Stimulated activated CD4-positive, alpha-beta T cell treated with anti-CD3 and anti-CD28 coated beads, Interleukin-4, amount 100 ng/mL, for 24 hours (primary cell): ENCODE measurements around the gene KEAP1.
A peak's percentile ranks its signal among the peaks of the same experiment; 100 is the strongest.
"Not testable (repeated sequence)": the region's sequence is repeated elsewhere in the genome, so short reads cannot be mapped to it uniquely, and the experiment has no call there.

ENCODE experiments used
- DNase-seq: peaks from one replicate; pipeline ENCODE4 v3.0.0-alpha.2; 2020

Gene KEAP1

DNA sequence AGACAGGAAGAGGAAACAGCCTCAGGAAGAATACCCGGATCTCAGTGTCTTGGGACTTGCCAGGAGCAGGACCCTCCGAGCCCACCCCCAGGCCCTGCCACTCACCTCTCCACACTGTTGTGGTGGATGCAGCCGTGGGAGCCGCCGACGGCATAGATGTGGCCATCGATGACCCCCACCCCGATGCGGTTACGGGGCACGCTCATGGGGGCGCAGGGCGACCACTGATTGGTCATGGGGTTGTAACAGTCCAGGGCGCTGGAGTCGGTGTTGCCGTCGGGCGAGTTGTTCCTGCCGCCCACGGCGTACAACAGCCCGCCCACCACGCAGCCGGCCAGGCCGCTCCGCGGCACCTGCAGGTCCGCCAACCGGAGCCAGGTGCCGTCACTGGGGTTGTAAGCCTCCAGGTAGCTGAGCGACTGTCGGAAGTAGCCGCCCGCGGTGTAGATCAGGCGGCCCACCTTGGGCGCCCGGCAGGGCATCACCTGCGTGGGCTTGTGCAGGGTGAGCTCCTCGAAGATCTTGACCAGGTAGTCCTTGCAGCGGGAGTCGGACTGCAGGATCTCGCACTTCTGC lies 11.6 kb downstream of the KEAP1 start:
- DNase-seq, result no peak

DNA sequence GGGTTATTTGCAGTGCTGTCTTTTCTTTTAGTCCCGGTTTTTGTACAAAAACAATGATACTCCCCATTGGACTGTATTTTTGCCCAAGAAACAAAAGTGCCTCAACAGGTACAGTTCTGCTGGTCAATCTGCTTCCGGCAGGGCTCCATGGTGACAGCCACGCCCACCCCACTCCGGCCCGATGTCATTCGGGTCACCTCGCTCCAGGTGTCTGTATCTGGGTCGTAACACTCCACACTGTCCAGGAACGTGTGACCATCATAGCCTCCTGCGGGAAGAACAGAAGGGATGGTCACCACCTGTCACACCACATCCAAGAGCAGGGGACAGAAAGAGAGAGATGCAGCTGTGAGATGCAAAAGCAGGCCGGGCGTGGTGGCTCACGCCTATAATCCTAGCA lies 16.6 kb downstream of the KEAP1 start:
- no peak for DNase-seq

DNA sequence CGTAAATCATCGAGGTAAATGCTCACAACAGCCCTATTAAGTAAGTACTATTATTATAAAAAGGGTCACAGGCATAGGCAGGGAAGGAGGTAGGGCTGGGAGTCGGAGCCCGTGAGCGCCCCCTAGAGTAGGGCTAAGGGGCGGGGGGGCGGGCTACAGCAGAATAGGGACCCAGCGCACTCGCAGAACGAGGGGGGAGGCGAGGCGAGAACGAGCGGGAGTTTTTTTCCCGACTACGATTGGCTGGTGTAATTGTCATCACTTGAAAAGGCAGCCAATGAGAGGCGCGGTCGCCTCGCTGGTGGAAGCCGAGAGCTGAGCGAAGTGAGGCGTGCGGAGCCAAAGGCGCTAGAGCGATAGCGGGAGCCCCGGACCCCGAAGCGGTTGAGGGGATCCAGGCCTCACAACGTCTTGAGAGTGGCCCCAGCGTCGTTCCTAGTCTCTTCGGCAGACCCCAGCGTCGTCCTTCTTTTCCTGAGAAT lies 24.2 kb downstream of the KEAP1 start:
- DNase-seq, result peak; percentile 92

DNA sequence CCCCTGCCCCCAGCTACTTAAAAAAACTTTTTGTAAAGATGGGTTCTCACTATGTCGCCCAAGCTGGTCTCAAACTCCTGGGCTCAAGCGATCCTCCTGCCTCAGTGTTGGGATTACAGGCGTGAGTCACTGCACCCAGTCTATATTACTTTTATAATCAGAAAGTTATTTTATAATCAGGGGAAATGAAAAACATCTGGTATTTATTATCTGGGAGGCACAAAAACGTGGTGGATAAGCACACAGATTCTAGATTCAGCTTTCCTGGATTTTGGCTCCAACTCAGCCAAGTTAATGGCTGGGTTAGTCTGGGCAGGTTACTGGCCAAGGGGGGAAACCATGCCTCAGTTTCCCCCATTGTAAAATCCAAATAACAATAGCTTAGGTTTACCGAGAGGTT lies 24.7 kb downstream of the KEAP1 start:
- DNase-seq, result no peak

DNA sequence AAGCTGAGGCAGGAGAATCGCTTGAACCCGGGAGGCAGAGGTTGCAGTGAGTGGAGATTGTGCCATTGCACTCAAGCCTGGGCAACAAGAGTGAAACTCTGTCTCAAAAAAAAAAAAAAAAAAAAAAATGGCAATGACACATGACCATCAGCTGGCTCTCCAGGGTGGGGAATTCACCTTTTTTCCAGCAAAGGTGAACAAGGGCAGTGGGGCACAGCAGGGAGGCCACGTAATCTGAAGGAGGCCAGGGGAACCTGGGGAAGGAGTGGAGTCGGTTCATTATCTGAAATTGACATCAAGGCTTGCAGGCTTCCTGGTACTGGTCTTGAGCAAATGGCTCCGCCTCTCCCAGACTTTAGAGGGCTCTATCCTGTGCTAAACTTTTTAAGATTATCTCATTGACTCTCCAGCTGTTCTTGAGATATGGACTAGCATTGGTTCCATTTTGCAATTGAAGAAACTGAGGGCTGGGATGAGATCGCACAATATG lies 28.1 kb downstream of the KEAP1 start:
- no peak for DNase-seq

DNA sequence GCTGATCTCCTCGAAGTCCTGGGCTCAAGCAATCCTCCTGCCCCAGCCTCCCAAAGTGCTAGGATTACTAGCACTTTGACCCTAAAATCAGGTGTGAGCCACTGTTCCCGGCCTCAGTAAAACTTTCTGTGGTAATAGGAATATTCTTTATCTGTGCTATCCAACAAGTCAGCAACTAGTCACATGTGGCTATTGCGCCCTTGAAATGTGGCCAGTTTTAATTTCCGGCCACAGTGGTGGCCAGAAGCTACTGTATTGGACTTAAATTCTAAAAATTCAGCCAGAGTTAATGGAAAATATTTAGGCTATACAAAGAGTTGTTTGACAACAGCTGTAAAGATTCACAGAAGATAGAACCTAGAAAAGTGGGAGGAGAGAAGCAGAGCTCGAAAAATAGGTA lies 30.0 kb downstream of the KEAP1 start:
- DNase-seq, result no peak

DNA sequence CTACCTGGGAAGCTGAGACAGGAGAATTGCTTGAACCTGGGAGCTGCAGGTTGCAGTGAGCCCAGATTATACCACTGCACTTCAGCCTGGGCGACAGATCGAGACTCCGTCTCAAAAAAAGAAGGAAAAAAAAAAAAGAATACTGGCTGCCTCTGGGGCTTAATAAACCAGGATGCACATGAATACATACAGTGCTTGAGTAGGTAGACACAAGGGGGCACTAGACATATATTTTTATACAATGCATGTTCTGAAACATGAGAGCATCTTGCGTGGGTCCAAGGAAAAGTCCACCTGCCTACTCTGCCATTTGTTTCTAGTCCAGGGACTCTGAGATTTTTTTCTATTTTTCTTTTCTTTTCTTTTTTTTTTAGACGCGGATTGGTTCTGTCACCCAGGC lies 31.2 kb downstream of the KEAP1 start:
- DNase-seq, result no peak

DNA sequence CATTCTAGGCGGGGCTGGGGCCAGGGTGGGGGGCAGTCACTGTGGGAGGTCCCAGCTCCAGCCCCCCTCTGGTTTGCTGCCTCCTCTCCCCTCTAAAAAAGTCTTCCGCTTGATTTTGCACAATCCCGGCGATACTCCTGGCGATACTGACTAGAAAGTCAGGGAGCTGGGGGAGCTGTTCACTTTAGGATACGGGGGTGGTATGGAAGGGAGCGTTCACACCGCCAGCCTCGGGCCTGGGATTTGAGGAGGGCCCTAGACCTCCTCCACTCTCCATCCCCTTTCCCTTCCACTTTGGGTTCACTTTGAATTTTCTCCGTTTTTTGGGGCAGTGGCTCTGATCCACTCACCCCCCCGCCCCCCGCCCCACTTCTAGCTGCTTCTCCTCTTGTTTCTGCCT lies 35.0 kb downstream of the KEAP1 start:
- no peak for DNase-seq

DNA sequence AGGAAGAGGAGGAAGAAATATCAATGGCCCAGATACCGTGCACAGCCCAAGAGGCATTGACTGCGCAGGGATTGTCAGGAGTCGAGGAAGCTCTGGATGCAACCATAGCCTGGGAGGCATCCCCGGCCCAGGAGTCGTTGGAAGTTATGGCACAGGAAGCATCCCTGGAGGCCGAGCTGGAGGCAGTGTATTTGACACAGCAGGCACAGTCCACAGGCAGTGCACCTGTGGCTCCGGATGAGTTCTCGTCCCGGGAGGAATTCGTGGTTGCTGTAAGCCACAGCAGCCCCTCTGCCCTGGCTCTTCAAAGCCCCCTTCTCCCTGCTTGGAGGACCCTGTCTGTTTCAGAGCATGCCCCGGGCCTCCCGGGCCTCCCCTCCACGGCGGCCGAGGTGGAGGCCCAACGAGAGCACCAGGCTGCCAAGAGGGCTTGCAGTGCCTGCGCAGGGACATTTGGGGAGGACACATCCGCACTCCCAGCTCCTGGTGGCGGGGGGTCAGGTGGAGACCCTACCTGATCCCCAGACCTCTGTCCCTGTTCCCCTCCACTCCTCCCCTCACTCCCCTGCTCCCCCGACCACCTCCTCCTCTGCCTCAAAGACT lies 36.0 kb downstream of the KEAP1 start:
- DNase-seq, result no peak

DNA sequence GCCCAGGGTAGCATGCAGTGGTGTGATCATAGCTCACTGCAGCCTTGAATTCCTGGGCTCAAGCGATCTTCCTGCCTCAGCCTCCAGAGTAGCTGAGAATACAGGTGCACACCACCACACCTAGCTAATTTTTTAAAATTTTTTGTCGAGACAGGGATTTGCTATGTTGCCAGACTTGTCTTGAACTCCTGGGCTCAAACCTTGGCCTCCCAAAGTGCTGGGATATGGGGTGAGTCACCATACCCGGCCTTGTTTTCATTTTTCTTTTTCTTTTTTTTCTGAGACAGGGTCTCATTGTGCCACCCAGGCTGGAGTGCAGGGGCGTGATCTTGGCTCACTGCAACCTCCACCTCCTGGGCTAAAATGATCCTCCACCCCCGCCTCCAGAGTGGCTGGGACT lies 38.7 kb downstream of the KEAP1 start:
- DNase-seq, result no peak

DNA sequence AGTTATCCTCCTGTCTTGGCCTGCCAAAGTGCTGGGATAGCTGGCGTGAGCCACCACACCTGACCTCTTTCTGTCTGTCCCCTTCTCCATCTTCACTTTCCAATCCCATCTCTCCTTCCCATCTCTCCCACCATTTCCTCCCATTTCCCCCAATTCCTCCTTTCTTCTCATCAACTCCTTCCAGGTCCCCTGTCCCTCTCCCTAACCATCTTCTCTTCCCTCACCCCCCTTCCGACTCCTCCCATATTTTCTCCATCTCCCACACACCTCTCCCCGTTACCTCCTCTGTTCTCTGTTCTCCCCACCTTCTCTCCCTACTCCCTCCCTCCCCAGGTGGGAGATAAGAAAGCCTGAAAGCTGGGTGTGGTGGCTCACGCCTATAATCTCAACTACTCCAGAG lies 40.6 kb downstream of the KEAP1 start:
- DNase-seq, result no peak

DNA sequence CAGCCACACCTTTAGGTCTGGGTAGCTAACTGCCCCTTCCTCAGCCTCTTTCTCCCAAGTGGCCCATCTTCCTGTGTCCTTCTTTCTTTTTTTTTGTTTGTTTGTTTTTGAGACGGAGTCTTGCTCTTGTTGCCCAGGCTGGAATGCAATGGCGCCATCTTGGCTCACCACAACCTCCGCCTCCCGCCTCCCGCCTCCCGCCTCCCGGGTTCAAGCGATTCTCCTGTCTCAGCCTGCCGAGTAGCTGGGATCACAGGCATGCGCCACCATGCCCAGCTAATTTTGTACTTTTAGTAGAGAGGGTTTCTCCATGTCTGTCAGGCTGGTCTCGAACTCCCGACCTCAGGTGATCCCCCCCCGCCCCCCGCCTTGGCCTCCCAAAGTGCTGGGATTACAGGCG lies 41.1 kb downstream of the KEAP1 start:
- DNase-seq, result not testable (repeated sequence)

DNA sequence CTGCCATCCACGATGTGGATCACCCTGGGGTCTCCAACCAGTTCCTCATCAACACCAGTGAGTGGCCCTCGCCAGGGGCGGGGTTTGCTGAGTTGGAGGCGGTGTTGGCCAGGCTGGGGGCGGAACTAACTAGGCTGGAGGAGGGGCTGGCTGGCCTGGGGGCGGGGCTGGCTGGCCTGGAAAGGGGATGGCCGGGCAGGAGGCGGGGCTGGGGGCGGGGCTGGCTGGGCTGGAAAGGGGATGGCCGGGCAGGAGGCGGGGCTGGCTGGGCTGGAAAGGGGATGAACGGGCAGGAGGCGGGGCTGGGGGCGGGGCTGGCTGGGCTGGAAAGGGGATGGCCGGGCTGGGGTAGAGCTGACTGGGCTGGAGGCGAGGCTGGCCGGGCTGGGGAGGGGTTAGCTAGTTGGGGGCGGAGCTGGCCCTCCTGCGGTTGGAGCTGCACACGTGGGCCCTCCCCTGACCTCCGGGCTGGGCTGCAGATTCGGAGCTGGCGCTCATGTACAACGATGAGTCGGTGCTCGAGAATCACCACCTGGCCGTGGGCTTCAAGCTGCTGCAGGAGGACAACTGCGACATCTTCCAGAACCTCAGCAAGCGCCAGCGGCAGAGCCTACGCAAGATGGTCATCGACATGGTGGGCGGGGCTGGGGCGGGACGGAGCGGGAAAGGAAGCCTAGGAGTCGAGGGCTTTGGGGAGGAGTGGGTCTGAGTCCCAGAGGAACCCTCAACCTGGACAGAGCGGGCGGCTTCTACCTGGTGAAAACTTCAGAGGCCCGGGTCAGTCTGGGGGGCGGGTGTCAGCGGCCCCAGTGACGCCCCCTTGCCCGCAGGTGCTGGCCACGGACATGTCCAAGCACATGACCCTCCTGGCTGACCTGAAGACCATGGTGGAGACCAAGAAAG lies 41.9 kb downstream of the KEAP1 start:
- DNase-seq, result peak; percentile 82

DNA sequence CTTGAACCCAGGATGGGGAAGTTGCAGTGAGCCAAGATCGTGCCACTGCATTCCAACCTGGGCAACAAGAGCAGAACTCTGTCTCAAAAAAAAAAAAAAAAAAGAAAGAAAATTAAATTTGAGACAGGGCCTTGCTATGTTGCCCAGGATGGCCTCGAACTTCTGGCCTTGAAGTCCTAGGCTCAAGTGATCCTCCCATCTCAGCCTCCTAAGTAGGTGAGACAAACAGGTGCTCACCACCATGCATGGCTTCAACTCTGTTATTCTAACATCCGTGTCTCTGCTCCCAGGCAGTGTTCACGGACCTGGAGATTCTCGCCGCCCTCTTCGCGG lies 42.5 kb downstream of the KEAP1 start:
- no peak for DNase-seq

DNA sequence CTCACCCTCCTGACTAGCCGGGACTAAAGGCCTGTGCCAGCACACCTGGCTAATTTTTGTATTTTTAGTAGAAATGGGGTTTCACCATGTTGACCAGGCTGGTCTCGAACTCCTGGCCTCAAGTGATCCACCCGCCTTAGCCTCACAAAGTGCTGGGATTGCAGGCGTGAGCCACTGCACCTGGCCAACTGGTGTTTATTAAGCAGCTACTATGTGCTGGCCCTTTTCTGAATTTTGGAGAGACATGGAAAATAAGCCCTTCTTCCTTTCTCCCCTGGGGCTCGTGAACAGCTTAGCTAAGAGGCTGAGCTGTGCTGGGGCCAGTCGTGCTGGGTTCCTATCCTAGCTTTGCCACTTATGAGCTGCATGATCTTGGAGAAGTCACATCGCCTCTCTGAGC lies 44.4 kb downstream of the KEAP1 start:
- not testable (repeated sequence) for DNase-seq

DNA sequence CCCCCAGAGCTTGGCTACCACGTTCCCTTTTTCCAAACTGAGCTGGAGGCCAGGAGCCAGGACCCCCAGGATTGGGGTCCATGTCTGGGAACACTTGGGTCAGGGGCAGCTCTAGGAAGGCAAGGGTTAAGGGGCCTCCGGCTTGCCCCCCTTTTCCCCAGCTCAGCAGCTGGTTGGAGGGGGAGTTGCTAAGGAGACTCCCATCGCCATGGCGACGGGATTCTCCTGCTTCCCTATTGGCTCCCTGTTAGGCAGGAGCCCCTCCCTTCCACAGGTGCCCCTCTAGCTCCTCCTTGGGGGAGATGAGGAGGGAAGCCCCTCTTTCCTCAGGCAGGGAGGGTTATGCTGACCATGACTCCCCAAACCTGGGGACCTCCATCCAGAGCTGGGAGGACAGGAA lies 48.9 kb downstream of the KEAP1 start:
- DNase-seq, result no peak

DNA sequence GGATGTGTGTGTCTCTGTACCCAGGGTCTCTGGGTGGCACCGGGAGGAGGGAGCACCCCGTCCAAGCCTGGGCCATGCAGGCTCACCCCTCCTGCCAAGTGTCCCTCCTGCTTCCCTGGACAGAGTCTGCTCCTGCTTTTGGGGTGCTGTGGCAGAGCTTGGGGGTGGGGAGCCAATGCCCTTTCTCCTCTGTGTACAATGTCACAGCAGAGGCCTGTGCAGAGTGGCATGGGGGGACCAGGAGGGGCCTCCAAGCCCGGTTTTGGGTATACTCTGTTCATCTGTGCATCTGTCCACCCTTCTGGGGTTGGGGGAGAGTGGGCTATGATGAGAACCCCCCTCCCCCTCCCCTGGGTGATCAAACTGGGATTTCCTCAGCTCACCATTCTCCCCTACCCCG lies 49.3 kb downstream of the KEAP1 start:
- no peak for DNase-seq

DNA sequence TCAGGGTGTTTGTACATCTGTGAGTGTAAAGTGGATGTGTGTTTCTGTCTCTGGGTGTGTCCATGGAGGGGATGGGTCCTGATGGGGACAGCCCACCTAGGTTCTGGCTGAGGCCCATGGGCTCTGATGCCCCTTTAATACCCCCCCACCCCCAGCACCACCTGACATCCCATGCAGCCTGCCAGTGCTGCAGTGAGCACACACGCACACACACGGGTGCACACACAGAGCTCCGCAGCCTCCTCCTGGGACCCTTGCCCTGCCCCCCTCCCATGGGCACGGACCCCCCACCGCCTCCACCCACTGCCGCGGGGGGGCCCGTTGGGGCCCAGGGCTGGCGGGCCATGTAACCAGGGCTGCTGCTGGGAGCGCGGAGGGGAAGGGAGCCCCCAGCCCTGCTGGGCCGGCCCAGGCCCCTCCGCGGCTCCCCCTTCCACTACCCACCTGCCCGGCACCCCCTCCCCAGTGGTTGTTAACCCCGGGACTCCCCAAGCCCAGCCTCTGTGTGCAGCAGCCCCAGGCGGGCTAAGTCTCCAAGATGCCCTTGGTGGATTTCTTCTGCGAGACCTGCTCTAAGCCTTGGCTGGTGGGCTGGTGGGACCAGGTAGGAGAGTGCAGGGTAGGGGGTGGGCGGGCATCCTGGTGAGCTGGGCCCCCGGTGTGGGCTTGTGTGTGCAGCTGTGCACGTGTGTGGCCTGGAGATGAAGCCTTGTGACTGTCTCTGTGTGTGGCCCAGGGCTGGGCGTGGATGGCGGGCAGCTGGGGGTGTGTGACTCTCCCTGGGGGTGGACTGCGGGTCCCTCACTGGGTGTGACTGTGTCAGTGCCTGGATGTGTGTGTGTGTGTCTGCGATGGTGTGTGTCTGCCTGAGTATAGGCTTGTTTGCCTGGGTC lies 50.2 kb downstream of the KEAP1 start:
- no peak for DNase-seq

DNA sequence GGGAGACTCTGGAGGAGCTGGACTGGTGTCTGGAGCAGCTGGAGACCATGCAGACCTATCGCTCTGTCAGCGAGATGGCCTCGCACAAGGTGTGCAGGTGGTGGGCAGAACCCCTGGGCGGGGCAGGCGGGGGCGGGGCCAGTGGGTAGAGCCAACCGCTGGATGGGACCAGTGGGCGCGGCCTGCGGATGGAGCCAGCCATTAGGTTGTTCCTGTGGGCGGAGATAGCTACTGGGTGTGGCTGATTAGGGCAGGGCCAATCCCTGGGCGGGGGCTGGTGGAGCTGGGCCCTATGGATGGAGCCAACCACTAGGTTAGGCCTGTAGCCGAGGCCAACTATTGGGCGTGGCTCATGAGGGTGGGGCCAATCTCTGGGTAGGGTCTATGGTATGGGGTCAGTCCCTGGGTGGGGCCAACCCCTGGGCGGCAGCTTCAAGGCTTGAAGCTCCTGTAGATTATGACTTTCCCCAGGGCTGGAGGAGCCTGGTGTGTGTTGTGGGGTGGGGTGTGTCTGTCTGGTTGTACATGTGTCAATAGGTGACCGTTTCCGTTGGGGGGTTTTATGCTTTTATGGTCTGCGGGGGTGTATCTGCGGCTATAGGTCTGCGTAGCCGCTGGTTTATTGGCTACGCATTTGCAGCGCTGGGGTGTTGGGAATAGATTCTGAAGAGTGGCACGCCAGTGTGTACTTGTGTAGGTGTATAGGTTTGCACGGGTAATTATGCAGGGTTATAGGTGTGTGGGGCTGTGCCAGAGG lies 52.1 kb downstream of the KEAP1 start:
- no peak for DNase-seq

DNA sequence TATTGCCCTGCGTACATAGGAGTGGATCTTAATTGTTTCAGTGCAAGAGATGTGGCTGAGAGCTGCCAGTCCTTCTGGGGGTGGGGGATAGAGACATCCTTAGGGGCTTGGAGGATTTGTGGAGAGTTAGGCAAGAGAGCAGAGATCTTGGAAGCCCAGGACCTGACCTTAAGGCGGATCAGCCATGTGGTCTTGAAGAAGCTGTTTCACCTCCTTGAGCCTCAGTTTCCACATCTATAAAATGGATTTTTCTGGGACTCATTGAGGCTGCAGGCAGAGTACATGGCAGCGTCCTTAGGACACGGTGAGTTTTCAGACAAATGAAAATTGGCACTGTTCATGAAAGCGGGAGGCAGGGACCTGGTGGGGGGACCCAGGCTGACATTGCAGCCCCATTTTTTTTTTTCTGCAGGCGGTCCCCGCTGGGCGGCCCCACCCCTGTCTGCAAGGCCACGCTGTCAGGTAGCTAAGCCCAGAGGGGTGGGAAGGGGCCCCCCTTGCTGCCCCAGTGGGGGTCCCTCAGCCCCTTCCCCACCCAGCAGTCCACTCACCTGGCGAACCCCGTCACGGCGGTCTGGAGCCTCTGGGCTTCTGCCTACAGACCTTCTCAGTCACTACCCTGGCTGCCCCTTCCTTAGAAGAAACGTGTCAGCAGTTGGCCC lies 52.8 kb downstream of the KEAP1 start:
- DNase-seq, result no peak

DNA sequence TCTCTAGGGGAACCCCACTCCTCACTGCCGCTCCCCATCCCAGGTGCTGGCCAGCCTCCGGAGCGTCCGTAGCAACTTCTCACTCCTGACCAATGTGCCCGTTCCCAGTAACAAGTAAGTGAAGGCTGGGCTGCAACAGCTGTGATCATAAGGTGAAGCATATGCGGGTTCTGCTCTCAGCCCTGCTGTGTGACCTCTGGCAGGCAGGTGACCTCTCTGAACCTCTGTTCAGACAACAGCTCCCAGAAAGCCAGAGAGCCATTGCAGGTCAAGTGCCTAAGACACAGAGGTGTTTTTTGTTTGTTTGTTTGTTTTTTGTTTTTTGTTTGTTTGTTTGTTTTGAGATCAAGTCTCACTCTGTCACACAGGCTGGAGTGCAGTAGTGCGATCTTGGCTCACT lies 54.1 kb downstream of the KEAP1 start:
- no peak for DNase-seq

DNA sequence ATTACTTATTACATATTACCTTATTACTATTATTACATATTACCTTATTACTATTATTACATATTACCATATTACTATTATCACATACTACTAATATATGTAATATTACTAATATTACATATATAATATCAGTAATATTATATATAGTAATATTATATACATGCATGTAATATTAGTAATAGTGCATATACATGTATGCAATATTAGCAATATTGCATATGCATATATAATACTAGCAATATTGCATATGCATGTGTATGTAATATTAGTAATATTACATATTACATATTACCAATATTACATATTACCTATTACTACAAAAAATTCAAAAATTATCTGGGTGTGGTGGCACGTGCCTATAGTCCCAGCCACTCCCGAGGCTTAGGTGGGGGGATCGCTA lies 60.5 kb downstream of the KEAP1 start:
- DNase-seq, result no peak
